Upper lobe of left lung (tissue), 4 donors: ENCODE measurements around the gene ZHX3.

Experiments used
- POLR2A ChIP-seq, 4 donors: fragments of 450-650 bp; IDR thresholded peaks; one replicate each; pipeline ENCODE4 v1.5.1; 2016 to 2017; ENCODE audit warnings: antibody characterized with exemption in 4 of 4, mild to moderate bottlenecking in 2 of 4
- POLR2AphosphoS5 ChIP-seq, 2 donors: sonication (generic); formaldehyde crosslinking; IDR thresholded peaks; one replicate each; pipeline ENCODE4 v1.5.1; 2017; ENCODE audit warnings: antibody characterized with exemption in 2 of 2
- TF ChIP-seq, protein P1 (sequence below), 6 experiments: fragments of 450-650 bp in 4 of 6; fragments of 200-600 bp in 2 of 6; sonication (generic) in 2 of 6; IDR thresholded peaks; one replicate each; pipeline ENCODE4 v1.5.1; 2016 to 2019; ENCODE audit warnings: antibody characterized with exemption in 6 of 6

DNA sequence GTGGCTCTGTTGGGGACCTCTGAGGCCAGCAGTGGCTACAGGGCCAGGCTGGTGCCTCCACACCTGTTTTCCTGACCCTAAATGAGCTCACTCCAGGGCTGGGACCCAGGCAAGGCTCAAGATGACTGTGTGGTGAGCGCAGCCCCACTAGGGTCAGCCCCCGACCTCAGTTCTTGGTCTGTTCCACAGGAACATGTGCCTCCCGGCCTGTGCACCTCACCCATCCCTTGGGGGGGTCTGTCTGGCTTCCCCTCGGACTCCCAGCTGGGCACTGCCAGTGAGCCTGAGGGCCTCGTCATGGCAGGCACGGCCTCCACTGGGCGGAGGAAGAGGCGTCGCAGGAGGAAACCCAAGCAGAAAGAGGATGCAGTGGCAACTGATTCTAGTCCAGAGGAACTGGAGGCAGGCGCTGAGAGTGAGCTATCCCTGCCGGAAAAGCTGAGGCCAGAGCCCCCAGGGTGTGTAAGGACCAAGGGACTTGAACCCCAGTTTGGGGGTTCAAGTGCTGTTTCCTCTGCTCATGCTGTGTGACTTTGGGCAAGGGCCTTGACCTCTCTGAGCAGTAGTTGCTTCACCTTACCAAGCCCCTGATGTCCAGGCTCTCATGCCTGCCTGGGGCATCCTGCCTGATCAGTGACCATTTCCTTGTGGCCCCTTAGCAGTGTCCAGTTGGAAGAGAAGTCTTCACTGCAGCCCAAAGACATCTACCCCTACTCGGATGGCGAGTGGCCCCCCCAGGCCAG lies 31.1 kb upstream of the ZHX3 start:
- TF ChIP-seq, protein P1, sequence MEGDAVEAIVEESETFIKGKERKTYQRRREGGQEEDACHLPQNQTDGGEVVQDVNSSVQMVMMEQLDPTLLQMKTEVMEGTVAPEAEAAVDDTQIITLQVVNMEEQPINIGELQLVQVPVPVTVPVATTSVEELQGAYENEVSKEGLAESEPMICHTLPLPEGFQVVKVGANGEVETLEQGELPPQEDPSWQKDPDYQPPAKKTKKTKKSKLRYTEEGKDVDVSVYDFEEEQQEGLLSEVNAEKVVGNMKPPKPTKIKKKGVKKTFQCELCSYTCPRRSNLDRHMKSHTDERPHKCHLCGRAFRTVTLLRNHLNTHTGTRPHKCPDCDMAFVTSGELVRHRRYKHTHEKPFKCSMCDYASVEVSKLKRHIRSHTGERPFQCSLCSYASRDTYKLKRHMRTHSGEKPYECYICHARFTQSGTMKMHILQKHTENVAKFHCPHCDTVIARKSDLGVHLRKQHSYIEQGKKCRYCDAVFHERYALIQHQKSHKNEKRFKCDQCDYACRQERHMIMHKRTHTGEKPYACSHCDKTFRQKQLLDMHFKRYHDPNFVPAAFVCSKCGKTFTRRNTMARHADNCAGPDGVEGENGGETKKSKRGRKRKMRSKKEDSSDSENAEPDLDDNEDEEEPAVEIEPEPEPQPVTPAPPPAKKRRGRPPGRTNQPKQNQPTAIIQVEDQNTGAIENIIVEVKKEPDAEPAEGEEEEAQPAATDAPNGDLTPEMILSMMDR (IDR thresholded peaks at IDR 0.05) = no peak
- TF ChIP-seq POLR2A (IDR thresholded peaks at IDR 0.05) = no peak
- no peak for TF ChIP-seq POLR2AphosphoS5 (IDR thresholded peaks at IDR 0.05)
